ENCODE results near the gene IRF3.

GRCh38 chr19:49614096-49614833 is 51.4 kb downstream of the IRF3 start:
- TF ChIP-seq EZH2phosphoT487 (IDR thresholded peaks at IDR 0.05) (no peak), CTCF (IDR thresholded peaks at IDR 0.05) (no peak), EZH2 (IDR thresholded peaks at IDR 0.05) (no peak)
